PC-9 (cell line): Measurements from ENCODE around the gene MAP3K20. TPM values are rescaled to one million over a fixed set of nuclear protein-coding genes. Genes with fewer than 3 reads are reported as not detected.
"Not testable (repeated sequence)": the region's sequence is repeated elsewhere in the genome, so short reads cannot be mapped to it uniquely, and the experiment has no call there.

Source experiments
- BruUV-seq: library from RNA; stranded (reverse); fragments of 400-500 nt; replicated peaks from 2 replicates; lab custom pipeline; 2021; lab: Mats Ljungman, UMichigan
- CTCF ChIA-PET: fragments of 300-600 bp; sonication (Branson Sonifier 250); formaldehyde crosslinking; loops from one replicate; lab custom pipeline; 2022; ENCODE audit warnings: antibody characterized with exemption; lab: Charles Lee
- POLR2A ChIA-PET: fragments of 300-600 bp; sonication (Branson Sonifier 250); formaldehyde crosslinking; loops from one replicate; lab custom pipeline; 2022; ENCODE audit warnings: antibody characterized with exemption; ENCODE audit not compliant: unreplicated experiment; lab: Charles Lee
- DNase-seq, 2 experiments: peaks; one replicate each; pipeline versions ENCODE4 v3.0.0 to v3.0.0-alpha.2; 2015 to 2022; ENCODE audit warnings: mixed read lengths in 1 of 2
- H2AFZ ChIP-seq: fragments of 200-600 bp; sonication (generic); 2 replicates; pipeline ENCODE4 v1.8.1; 2017; ENCODE audit warnings: antibody characterized with exemption
- H3F3A ChIP-seq: fragments of 200-600 bp; sonication (generic); 2 replicates; pipeline ENCODE4 v1.8.1; 2017; ENCODE audit warnings: antibody characterized with exemption, mild to moderate bottlenecking, low read depth; ENCODE audit not compliant: insufficient read depth
- H3K27ac ChIP-seq: fragments of 200-600 bp; sonication (generic); 2 replicates; pipeline ENCODE4 v1.6.1; 2016; ENCODE audit warnings: mixed run types
- H3K27me3 ChIP-seq: fragments of 200-600 bp; sonication (generic); 2 replicates; pipeline ENCODE4 v1.6.1; 2016; ENCODE audit warnings: low read depth, mixed run types; ENCODE audit not compliant: insufficient read depth
- H3K36me3 ChIP-seq: fragments of 200-600 bp; sonication (generic); 2 replicates; pipeline ENCODE4 v1.6.1; 2016; ENCODE audit warnings: low read depth, mixed run types
- H3K4me1 ChIP-seq: fragments of 200-600 bp; sonication (generic); replicated peaks from 2 replicates; pipeline ENCODE4 v1.6.1; 2016; ENCODE audit warnings: mixed run types; ENCODE audit not compliant: insufficient read depth
- H3K4me2 ChIP-seq: fragments of 200-600 bp; sonication (generic); 2 replicates; pipeline ENCODE4 v1.6.1; 2017; ENCODE audit warnings: mixed run types
- H3K4me3 ChIP-seq: fragments of 200-600 bp; sonication (generic); 2 replicates; pipeline ENCODE4 v1.6.1; 2016; ENCODE audit warnings: mixed run types
- H3K79me2 ChIP-seq: fragments of 200-600 bp; sonication (generic); 2 replicates; pipeline ENCODE4 v1.6.1; 2017; ENCODE audit warnings: low read depth, mixed run types
- H3K9me2 ChIP-seq: fragments of 200-600 bp; sonication (generic); 2 replicates; pipeline ENCODE4 v1.8.1; 2017; ENCODE audit warnings: mild to moderate bottlenecking; ENCODE audit not compliant: insufficient read depth
- H3K9me3 ChIP-seq: fragments of 200-600 bp; sonication (generic); 2 replicates; pipeline ENCODE4 v1.8.1; 2016; ENCODE audit warnings: low read depth; ENCODE audit not compliant: insufficient read depth
- H4K20me1 ChIP-seq: fragments of 200-600 bp; sonication (generic); 2 replicates; pipeline ENCODE4 v1.8.1; 2017; ENCODE audit not compliant: insufficient read depth
- EZH2 ChIP-seq: fragments of 200-600 bp; sonication (generic); IDR thresholded peaks from 2 replicates; pipeline ENCODE4 v1.8.0; 2017; ENCODE audit warnings: antibody characterized with exemption, low read depth
- intact Hi-C: fragments of 100-400 bp; cut with micrococcal nuclease; formaldehyde crosslinking; loops from one replicate; pipeline ENCODE4 v1.10.0; 2022; ENCODE audit not compliant: unreplicated experiment
- total RNA-seq: library from RNA; stranded (reverse); gene quantifications from 2 replicates; pipeline ENCODE4 v1.2.3, GENCODE V29; 2021
- TF ChIP-seq, protein P1 (sequence below): fragments of 200-600 bp; sonication (generic); conservative IDR thresholded peaks from 2 replicates; pipeline ENCODE4 v1.6.1; 2017; ENCODE audit warnings: mixed run types, antibody characterized with exemption, mild to moderate bottlenecking, moderate library complexity

MAP3K20 gene
- total RNA-seq, 1 experiment from 2014 or later, result 58.5 TPM

GRCh38 chr2:173034143-173034542, 41.5 kb upstream of the MAP3K20 start:
- intact Hi-C loops, result no loop called here
- H2AFZ ChIP-seq, result no peak overlapping the region
- no peaks in the 10 kb centered on the region for H3F3A ChIP-seq
- no peak for DNase-seq
- H3K27ac ChIP-seq, result no peak overlapping the region
- no peaks in the 10 kb centered on the region for H4K20me1 ChIP-seq
- no TSS peak for BruUV-seq
- H3K4me2 ChIP-seq, result no peak overlapping the region
- POLR2A ChIA-PET, result no interaction called here
- H3K4me3 ChIP-seq, result no peak overlapping the region
- H3K27me3 ChIP-seq, result no peaks in the 10 kb centered on the region
- TF ChIP-seq, protein P1, sequence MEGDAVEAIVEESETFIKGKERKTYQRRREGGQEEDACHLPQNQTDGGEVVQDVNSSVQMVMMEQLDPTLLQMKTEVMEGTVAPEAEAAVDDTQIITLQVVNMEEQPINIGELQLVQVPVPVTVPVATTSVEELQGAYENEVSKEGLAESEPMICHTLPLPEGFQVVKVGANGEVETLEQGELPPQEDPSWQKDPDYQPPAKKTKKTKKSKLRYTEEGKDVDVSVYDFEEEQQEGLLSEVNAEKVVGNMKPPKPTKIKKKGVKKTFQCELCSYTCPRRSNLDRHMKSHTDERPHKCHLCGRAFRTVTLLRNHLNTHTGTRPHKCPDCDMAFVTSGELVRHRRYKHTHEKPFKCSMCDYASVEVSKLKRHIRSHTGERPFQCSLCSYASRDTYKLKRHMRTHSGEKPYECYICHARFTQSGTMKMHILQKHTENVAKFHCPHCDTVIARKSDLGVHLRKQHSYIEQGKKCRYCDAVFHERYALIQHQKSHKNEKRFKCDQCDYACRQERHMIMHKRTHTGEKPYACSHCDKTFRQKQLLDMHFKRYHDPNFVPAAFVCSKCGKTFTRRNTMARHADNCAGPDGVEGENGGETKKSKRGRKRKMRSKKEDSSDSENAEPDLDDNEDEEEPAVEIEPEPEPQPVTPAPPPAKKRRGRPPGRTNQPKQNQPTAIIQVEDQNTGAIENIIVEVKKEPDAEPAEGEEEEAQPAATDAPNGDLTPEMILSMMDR, result no peak
- no peak for TF ChIP-seq EZH2
- no peaks in the 10 kb centered on the region for H3K9me2 ChIP-seq
- CTCF ChIA-PET, result no interaction called here
- H3K79me2 ChIP-seq, result no peaks in the 10 kb centered on the region
- H3K4me1 ChIP-seq, result no peaks in the 10 kb centered on the region
- no peaks in the 10 kb centered on the region for H3K36me3 ChIP-seq
- no peaks in the 10 kb centered on the region for H3K9me3 ChIP-seq

DNA sequence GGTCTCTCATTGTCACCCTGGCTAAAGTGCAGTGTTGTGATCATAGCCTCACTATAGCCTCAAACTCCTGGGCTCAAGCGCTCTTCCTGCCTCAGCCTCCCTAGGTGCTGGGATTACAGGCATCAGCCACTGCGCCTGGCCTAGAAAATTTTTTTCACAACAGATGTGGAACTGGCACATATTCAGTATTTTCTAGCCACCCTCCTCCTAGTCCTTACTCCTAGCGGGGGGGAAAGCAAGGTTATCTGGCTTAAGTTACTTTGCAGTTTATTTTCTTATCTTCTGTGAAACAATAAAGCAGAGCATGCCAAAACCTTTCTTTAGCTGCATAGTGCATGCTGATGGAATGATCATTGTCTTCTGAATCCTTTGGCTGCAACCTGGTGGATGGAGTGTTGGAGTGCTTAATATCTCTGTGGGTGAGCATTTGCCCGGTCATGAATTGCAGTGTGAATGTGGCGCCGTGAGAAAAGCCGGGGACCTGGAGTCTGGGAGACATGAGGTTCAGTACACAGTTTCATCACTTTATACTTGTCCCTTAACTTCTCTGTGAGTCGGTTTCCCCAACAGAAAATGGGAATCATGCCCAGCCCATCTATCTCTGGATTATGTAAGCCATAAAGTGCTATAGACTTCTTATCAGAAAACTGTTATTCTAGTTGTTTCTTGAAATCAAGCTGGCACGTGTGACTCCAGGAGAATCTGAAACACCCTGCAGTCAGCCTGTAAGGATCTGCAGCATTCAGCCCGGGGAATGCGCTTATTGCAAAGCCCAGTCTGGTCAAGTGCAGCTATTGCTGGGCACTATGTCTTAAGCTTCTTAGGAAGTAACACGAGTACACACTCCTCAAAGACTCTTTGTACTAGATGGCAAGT, 38.2 kb upstream of the MAP3K20 start:
- intact Hi-C loops, result no loop called here
- ChIA-PET CTCF (no interaction called here), POLR2A (no interaction called here)
- no peak for TF ChIP-seq EZH2
- TF ChIP-seq, protein P1, result no peak
- Histone ChIP-seq H3K27me3 (no peaks in the 10 kb centered on the region), H3K4me1 (no peaks in the 10 kb centered on the region), H3K4me3 (no peak overlapping the region), H3K4me2 (no peak overlapping the region), H3K9me3 (no peaks in the 10 kb centered on the region), H3K79me2 (no peaks in the 10 kb centered on the region), H3K27ac (no peak overlapping the region), H4K20me1 (no peaks in the 10 kb centered on the region), H2AFZ (no peak overlapping the region), H3K36me3 (no peaks in the 10 kb centered on the region), H3F3A (no peaks in the 10 kb centered on the region), H3K9me2 (no peaks in the 10 kb centered on the region)
- no peak for DNase-seq
- BruUV-seq, result no TSS peak

DNA sequence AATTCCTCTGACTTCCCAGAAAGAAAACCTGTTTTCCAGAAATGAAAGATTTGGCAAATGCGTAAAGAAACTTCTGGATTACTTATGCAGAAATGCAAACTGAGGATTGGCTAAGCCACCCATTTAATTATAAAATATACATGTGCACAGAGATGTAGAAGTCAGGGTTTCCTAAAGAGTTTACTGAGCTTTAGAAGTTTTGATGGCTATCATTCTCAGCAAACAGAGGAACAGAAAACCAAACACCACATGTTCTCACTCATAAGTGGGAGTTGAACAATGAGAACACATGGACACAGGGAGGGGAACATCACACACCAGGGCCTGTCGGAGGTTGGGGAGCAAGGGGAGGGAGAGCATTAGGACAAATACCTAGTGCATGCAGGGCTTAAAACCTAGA, 37.4 kb upstream of the MAP3K20 start:
- BruUV-seq, H3K9me3 ChIP-seq, H3K79me2 ChIP-seq, H3F3A ChIP-seq, POLR2A ChIA-PET, H3K4me3 ChIP-seq, H3K36me3 ChIP-seq, H2AFZ ChIP-seq, DNase-seq, H3K9me2 ChIP-seq, intact Hi-C loops, H4K20me1 ChIP-seq, H3K4me2 ChIP-seq, H3K27me3 ChIP-seq, H3K4me1 ChIP-seq, H3K27ac ChIP-seq: not testable (repeated sequence)
- CTCF ChIA-PET, result interaction anchor here (0.6 kb wide), 1 partner anchor 978 kb away, joined by 3 read pairs; no protein-coding TSS in a partner anchor
